Activated B cell treated with CpG ODN at 0.5 μM for 24 hours (primary cell): ENCODE data around the gene ITGB4. TPM values are rescaled to one million over a fixed set of nuclear protein-coding genes. Genes with fewer than 3 reads are reported as not detected.

Experiments
- ATAC-seq: fragments of 200-7000 bp; cut with Tn5 transposase; one replicate; pipeline ENCODE4 v1.10.0; 2021; ENCODE audit warnings: low read depth, mild to moderate bottlenecking, moderate library complexity
- CTCF ChIA-PET: fragments of 350-600 bp; sonication (Branson Sonifier 250); formaldehyde crosslinking; loops from one replicate; lab custom pipeline; 2021; ENCODE audit warnings: antibody characterized with exemption; lab: Charles Lee
- POLR2A ChIA-PET: fragments of 350-600 bp; sonication (Branson Sonifier 250); formaldehyde crosslinking; loops from one replicate; lab custom pipeline; 2021; ENCODE audit warnings: antibody characterized with exemption; lab: Charles Lee
- DNase-seq: peaks from one replicate; pipeline ENCODE4 v3.0.0; 2022
- H3K27ac Mint-ChIP-seq: one replicate; pipeline ENCODE4 v1.8.0; 2020; ENCODE audit warnings: mixed read lengths
- H3K27me3 Mint-ChIP-seq: one replicate; pipeline ENCODE4 v1.8.0; 2021; ENCODE audit warnings: mixed read lengths
- H3K36me3 Mint-ChIP-seq: one replicate; pipeline ENCODE4 v1.8.0; 2021; ENCODE audit warnings: low read depth, mixed read lengths
- H3K4me1 Mint-ChIP-seq: one replicate; pipeline ENCODE4 v1.8.0; 2021; ENCODE audit warnings: mixed read lengths
- H3K4me3 Mint-ChIP-seq: one replicate; pipeline ENCODE4 v1.8.0; 2020; ENCODE audit warnings: mild to moderate bottlenecking, mixed read lengths
- H3K9me3 Mint-ChIP-seq: one replicate; pipeline ENCODE4 v1.8.0; 2020; ENCODE audit warnings: mixed read lengths
- CTCF ChIP-seq: fragments of 200-600 bp; IDR thresholded peaks from one replicate; pipeline ENCODE4 v1.8.0; 2022; ENCODE audit warnings: antibody characterized with exemption, mild to moderate bottlenecking
- intact Hi-C: fragments of 100-400 bp; cut with micrococcal nuclease; formaldehyde crosslinking; loops from one replicate; pipeline ENCODE4 v1.15.1; 2024
- total RNA-seq: library from RNA; stranded (reverse); gene quantifications from 2 replicates; pipeline ENCODE4 v1.2.3, GENCODE V29; 2022

ITGB4 gene
- total RNA-seq, 1 donor from 2014 or later, result 2.2 TPM

GRCh38 chr17:75739801-75740200, 18.5 kb downstream of the ITGB4 start:
- TF ChIP-seq CTCF, result no peak
- Mint-ChIP-seq H3K4me3 (no peak overlapping the region), H3K36me3 (no peaks in the 10 kb centered on the region), H3K4me1 (peaks cover 6% of the 10 kb centered on the region), H3K27ac (no peak overlapping the region), H3K9me3 (no peaks in the 10 kb centered on the region), H3K27me3 (no peaks in the 10 kb centered on the region)
- DNase-seq (no peak), ATAC-seq (no peak)
- POLR2A ChIA-PET, result no interaction called here
- CTCF ChIA-PET, result interaction anchor here (1.0 to 5.0 kb wide), 2 partner anchors 8 to 107 kb away, joined by 4 to 25 read pairs; partner anchors contain the start of gene SMIM5
- intact Hi-C loops, result no loop called here

DNA sequence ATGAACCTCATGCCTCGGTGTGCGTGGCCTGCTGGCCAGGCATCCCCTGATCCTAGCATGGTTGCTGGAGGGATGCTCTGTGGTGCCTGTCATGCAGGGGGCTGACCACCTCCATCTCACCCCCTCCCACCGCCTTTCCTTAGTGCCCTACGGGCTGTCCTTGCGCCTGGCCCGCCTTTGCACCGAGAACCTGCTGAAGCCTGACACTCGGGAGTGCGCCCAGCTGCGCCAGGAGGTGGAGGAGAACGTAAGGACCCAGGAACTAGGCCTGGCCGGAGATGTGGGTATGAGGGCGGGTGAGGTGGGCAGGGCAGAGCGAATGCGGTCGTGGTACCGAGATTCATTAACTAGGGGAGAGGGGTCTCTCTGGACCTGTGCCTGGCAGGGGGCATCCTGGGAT, 19.0 kb downstream of the ITGB4 start:
- ATAC-seq (no peak), DNase-seq (no peak)
- intact Hi-C loops, result no loop called here
- Mint-ChIP-seq H3K27me3 (no peaks in the 10 kb centered on the region), H3K36me3 (no peaks in the 10 kb centered on the region), H3K4me3 (no peak overlapping the region), H3K4me1 (peaks cover 5% of the 10 kb centered on the region), H3K9me3 (no peaks in the 10 kb centered on the region), H3K27ac (no peak overlapping the region)
- ChIA-PET POLR2A (no interaction called here), CTCF (interaction anchor here (1.0 to 5.0 kb wide), 3 partner anchors 8 to 107 kb away, joined by 3 to 25 read pairs (median 4); partner anchors contain the start of gene SMIM5)
- TF ChIP-seq CTCF, result no peak

DNA sequence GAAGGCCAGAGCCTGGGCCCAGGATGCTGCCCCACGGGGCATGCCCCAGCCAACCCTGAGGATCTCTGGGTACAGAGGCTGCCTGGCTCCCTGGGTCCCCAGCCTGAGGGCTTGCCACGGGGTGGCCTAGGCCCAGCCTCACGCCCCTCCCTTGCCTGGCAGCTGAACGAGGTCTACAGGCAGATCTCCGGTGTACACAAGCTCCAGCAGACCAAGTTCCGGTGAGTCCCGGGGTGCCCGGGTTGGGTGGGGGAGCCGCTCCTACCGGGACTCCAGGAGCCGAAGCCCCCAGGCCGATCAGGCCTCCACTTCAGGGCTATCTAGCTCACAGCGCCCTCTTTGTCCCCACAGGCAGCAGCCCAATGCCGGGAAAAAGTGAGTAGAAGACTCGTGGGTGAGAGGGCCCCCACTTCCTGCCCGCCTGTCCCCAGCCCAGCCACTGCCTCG, 19.4 kb downstream of the ITGB4 start:
- no peaks in the 10 kb centered on the region for H3K27me3 Mint-ChIP-seq
- no peak for TF ChIP-seq CTCF
- H3K9me3 Mint-ChIP-seq, result no peaks in the 10 kb centered on the region
- ChIA-PET POLR2A (no interaction called here), CTCF (interaction anchor here (1.0 to 5.0 kb wide), 2 partner anchors 9 to 107 kb away, joined by 3 to 25 read pairs; partner anchors contain the start of gene SMIM5)
- H3K4me3 Mint-ChIP-seq, result no peak overlapping the region
- no peak overlapping the region for H3K27ac Mint-ChIP-seq
- no peaks in the 10 kb centered on the region for H3K36me3 Mint-ChIP-seq
- H3K4me1 Mint-ChIP-seq, result peaks cover 5% of the 10 kb centered on the region
- intact Hi-C loops, result no loop called here
- no peak for ATAC-seq
- no peak for DNase-seq

- H3K4me3 Mint-ChIP-seq, result no peak overlapping the region
- intact Hi-C loops, result no loop called here
- no peaks in the 10 kb centered on the region for H3K9me3 Mint-ChIP-seq
- H3K4me1 Mint-ChIP-seq, result peaks cover 5% of the 10 kb centered on the region
- no peaks in the 10 kb centered on the region for H3K36me3 Mint-ChIP-seq
- ATAC-seq (no peak), DNase-seq (no peak)
- no peaks in the 10 kb centered on the region for H3K27me3 Mint-ChIP-seq
- CTCF ChIA-PET, result interaction anchor here (1.5 kb wide), 1 partner anchor 109 kb away, joined by 7 read pairs; the partner anchor contains the start of gene SMIM5
- no peak overlapping the region for H3K27ac Mint-ChIP-seq
- TF ChIP-seq CTCF, result no peak
- POLR2A ChIA-PET, result no interaction called here
Observed at GRCh38 chr17:75742337-75742736, 21.1 kb downstream of the ITGB4 start.

GRCh38 chr17:75743625-75744206, 22.5 kb downstream of the ITGB4 start:
- no peak overlapping the region for H3K27ac Mint-ChIP-seq
- intact Hi-C loops, result no loop called here
- no peaks in the 10 kb centered on the region for H3K36me3 Mint-ChIP-seq
- H3K27me3 Mint-ChIP-seq, result no peaks in the 10 kb centered on the region
- no peaks in the 10 kb centered on the region for H3K9me3 Mint-ChIP-seq
- ChIA-PET POLR2A (interaction anchor here (0.6 kb wide), 1 partner anchor 531 kb away, joined by 3 read pairs; no protein-coding TSS in a partner anchor), CTCF (interaction anchor here (1.5 kb wide), 1 partner anchor 110 kb away, joined by 7 read pairs; the partner anchor contains the start of gene SMIM5)
- peaks cover 5% of the 10 kb centered on the region for H3K4me1 Mint-ChIP-seq
- ATAC-seq, result no peak
- TF ChIP-seq CTCF, result no peak
- no peak for DNase-seq
- no peak overlapping the region for H3K4me3 Mint-ChIP-seq
